HG02981 (cell line): ENCODE results near the gene CUL7.
"Not testable (repeated sequence)": the region's sequence is repeated elsewhere in the genome, so short reads cannot be mapped to it uniquely, and the experiment has no call there.

Source experiments
- ATAC-seq: cut with Tn5 transposase; IDR thresholded peaks from one replicate; pipeline ENCODE4 v1.9.1; 2021; ENCODE audit warnings: mild to moderate bottlenecking, moderate library complexity; ENCODE audit not compliant: unreplicated experiment

Gene CUL7

DNA sequence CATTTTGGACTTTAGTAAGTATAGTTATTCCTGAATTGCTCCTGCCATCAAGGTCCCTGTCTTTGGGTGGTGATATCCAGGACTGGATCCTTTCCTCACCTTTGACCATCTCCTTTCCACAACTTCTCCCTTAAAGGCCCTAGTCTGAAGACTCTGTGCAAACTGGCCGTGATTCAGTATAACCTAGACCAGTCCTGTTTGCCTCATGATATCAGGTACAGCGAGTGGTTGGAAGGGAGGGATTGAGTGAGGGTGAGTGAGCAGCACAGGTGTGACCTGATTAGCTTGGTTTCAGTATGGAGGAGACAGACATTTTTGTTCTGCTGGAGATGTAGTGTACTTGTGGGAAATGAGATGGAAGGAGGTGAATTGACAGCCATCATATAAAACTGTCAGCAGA is 34.5 kb downstream of the CUL7 start:
- ATAC-seq, result no peak

DNA sequence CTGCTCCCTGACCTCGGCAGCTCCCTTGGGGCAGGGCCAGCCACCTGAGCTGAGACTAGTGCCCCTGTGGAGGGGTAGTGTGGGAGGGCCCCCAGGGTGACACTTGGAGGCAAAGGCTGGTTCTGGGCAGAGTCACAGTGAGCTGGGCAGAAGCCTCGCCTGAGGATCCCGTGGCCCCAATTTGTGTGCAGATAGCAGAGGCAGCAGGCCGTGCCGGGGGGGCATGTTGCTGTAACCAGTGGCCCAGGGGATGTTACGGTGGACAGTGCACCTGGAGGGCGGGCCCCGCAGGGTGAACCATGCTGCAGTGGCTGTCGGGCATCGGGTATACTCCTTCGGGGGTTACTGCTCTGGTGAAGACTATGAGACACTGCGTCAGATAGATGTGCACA is 36.7 kb downstream of the CUL7 start:
- no peak for ATAC-seq

DNA sequence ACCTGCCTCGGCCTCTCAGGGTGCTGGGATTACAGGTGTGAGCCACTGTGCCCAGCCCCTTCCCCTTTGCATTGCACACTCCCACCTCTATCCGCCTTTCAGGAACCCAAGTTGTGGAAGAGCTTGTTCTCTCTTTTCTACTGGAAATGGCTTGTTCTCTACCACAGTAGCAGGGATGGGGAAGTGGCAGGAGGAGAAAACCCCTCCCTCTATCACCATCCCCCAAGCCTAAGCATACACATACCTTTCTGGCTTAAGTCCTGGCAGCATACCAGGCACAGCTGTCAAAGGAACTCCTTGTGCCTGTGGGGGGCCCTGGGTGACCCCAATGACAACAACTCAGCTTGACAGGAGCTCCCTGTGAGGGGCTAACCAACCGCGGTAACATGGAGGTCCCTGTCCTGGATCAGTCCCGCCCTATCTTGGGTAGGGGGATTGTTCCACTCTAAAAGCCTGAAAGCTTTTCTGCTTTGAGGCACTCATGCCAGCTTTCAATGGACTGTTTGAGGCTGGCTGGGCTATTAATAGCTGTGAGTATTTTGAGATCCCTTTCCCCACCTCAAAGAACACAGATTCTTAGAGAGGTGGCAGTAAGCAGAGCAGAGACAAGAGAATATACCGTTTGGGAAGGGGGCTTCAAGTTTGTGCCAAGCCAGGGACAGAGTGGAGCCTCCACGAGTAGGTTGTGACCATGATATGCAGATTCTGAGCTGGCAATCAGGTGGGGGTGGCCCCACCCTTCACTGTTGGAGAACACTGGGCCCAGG is 37.3 kb downstream of the CUL7 start:
- no peak for ATAC-seq

DNA sequence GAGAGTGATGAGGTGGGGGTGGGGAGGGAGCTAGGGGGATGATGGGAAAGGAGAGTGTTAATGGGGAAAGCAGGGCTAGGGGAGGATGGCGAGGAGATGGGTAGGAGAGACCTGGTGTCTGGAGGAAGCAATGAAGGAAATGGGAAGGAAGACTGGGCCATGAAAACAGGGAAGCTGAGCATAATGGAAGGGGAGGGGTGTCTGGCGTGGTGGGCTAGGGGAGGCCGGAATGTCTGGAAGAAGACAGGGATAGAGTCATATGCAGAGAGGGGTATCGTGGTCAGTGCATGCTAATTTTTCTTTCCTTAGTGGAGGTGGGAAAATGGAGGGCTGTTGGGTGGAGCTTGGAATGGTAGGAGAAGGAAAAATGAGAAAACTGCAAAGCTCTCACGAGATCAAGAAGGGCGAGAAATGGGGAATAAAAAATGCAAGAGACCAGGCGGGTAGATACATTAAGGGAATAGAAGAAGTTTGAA is 39.2 kb downstream of the CUL7 start:
- no peak for ATAC-seq

DNA sequence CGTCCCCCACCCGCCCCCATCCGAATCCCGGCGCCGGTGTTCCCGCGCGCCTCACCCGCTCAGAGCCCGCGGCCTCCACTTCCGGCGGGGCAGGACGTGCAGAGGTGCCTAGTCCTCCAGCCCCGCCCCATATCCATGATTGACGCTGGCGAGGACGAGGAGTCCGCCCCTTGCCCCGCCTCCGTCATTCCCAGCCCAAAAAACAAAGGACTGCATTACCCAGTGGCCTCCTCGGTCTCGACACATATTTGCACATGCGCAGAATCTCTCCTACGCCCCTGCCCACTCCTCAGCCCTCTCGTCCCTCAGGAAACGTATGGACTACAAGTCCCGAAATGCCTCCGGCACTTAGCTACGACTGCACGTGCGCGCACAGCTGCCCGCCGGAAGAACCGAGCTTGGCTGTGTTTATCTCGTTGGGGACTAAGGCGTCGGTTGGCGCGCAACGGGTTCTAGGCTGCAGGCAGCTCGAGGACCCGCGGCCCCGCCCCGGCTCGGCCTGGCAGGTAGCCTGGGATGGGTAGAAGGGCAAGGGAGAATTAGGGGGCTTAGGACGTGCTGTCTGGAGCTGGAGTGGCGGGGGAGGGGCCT is 39.7 kb downstream of the CUL7 start, which contains the start of the genes KLHDC3 and MEA1:
Gene KLHDC3 (plus strand): TSS at position 407 of the 591 bp plus-strand sequence. CDS start 2,944 bp downstream, outside the sequence.
Gene MEA1 (minus strand): TSS at position 104 of the 591 bp plus-strand sequence. CDS start 133 bp downstream, outside the sequence.
- peak; percentile 93 for ATAC-seq

DNA sequence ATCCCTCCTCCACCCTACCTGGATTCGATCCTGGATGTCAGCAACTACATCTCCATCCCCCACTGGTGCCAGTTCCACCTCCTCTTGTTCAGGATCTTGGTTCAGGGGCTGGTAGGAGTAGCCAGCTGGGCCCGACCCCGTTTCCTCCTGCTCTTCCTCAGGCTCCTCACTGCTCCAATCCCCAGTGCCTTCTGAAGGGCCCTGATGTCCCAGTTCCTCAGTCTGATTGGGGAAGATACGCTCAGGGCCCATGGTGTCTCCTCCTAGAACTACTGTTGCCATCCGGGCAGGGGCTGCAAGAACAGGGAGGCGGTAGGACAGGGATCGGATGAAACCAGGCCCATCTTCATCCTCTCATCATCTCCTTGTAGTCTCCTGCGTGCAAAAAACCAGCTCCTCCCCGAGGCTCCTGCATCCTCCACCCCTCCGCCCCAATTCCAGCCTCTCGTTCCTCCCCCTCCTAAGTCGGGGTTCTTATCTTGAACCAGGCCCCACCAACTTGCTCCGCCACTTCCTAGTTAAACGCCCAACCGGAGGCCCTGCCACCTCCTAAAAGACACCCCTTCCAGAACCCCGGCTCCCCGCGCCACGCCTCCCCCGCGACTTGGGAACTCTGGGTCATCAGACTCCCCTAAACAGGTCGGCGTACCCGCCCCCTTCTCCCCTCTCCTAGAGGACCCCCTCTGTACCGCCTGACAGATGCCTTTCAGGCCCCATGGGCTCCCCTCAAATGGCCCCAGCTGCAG is 40.4 kb downstream of the CUL7 start:
- ATAC-seq, result no peak

DNA sequence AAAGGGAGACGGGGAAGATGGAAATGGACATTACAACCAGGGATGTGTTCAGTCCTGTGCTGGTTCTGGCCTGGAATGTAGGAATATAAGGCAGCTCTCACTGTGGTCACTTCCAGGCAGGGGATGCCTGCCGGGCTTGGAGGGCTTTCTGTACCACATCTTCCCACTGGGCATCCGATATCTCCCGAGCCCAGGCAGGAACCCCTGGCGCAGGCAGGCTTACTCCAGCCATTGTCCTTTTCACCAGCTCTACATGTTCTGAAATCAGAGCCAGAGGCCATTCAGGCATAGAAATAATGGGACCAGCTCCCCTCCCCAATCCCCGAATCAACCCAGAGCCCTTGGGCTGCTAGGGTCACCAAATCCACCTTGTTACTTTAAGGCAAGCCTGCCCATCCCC is 41.3 kb downstream of the CUL7 start:
- ATAC-seq, result no peak

DNA sequence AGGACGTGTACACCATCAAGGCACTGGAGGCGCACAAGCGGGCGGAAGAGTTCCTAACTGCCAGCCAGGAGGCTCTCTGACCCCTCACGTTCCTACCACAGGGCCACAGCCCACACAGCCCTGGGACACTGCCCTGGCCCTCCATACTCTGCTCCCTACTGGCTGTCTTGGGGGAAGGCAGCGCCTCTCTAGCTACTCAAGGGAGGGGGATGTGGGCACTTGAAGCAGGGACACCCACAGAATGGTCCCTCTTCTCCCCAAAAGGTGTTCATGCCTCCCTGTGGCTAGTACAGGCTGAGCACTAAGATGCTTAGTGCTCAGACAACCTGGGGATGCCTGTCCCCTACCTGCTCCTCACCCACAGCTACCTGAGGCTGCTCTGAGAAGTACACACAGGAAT is 42.4 kb downstream of the CUL7 start:
- no peak for ATAC-seq

DNA sequence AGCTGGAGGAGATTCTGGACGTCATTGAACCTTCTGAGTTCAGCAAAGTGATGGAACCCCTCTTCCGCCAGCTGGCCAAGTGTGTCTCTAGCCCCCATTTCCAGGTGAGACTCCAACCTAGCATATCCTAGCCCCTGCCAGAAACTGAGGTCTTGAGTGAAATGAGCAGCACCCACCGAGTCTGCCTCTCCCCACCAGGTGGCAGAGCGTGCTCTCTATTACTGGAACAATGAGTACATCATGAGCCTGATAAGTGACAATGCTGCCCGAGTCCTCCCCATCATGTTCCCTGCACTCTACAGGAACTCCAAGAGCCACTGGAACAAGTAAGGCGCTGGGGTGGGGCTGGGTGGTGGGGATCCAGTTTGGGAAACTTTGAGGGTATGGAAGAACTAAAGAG is 44.5 kb downstream of the CUL7 start:
- no peak for ATAC-seq

DNA sequence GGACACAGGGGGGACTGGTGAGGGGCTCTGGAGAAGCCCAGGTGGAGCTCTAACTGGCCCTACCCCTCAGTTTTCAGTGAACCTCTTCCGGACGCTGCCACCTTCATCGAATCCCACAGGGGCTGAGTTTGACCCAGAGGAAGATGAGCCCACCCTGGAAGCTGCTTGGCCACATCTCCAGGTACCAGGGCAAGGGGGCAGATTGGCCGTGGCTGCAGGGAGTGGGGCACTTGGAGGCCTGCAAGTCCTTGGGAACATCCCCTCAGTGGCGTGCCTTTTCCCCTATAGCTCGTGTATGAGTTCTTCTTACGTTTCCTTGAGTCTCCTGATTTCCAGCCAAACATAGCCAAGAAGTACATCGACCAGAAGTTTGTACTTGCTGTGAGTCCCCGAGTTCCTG is 46.5 kb downstream of the CUL7 start:
- ATAC-seq, result no peak

DNA sequence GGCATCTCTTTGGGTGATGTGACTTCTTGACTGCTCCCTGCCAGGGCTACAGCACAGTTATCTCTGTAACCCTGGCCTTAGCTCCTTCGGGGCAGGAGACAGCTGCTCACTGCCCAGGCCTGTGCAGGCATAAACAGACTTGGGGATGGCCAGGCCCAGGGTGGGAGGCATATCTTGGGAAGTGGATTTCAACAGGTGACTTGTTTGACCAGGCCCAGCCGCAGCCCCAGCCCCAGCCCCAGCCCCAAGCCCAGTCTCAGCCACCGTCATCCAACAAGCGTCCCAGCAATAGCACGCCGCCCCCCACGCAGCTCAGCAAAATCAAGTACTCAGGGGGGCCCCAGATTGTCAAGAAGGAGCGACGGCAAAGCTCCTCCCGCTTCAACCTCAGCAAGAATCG is 47.4 kb downstream of the CUL7 start:
- no peak for ATAC-seq

DNA sequence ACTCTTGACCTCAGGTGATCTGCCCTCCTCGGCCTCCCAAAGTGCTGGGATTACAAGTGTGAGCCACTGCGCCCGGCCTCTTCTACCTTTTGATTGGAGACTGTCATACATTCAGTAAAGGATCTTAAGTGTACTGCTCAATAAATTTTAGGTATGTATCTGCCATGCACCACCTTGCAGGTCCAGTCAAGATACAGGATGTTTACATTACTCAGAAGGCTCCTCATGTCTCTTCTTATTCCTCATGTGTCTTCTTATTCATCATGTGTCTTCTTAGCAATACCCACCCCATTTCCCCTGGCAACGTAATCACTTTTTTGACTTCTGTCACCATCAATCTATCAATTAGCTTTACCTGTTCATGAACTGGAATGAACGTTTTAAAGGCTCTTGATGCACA is 47.8 kb downstream of the CUL7 start:
- no peak for ATAC-seq

DNA sequence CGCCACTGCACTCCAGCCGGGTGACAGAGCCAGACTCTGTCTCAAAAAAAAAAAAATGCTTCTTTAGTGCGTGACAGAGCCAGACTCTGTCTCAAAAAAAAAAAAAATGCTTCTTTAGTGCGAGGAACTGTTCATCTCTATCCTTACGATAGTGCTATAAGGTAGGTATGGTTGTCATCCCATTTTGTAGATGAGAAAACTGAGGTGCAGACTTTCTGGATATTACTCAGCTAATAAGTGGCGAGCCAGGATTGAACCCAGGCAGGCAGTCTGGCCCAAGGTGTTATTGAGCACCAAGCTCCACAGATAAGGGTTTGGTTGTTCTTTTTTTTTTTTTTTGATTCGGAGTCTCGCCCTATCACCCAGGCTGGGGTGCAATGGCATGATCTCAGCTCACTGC is 51.8 kb downstream of the CUL7 start:
- ATAC-seq, result no peak

DNA sequence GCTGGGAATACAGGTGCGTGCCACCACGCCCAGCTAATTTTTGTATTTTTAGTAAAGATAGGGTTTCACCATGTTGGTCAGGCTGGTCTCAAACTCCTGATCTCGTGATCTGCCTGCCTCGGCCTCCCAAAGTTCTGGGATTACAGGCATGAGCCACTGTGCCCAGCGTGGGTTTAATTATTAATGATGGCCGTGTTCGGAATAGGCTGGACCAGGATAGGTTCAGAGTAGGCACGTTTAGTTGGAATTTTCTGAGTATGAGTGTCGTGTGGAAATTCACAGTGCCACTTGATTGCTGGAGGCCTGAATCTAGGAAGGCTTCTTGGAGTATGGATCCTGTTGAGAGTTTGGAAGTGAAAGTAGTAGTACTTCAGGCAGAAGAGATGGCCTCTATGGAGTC is 55.4 kb downstream of the CUL7 start:
- ATAC-seq, result not testable (repeated sequence)

DNA sequence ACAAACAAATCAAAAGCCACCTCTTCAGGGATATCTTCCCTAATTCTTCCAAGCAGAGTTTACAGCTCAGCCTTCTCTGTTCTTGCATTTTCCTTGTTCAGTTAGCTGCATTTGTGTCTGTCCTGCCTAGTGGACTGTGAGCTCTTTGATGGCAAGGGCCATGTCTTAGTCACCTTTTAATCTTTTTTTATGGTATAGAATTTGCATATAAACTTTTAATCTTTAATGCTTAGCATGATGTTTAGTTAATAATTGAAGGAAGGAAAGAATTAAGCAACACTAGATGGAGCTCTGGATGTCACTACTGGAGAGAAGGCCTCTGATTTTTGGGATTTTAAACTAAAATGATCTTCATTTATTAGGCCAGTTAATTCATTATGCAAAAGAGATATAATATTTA is 57.1 kb downstream of the CUL7 start:
- no peak for ATAC-seq

DNA sequence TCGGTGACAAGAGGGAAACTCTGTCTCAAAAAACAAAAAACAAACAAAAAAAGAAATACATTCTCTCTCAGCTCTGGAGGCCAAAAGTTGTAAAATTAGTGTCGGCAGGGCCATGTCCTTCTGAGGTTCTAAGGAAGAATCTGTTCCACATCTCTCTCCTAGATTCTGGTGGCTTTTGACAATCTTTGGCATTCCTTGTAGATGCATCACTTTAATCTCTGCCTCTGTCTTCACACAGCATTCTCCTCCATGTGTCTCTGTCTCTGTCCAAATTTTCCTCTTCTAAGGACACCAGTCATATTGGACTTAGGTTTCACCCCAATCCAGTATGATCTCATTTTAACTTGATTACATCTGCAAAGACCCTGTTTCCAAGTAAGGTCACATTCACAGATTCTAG is 60.2 kb downstream of the CUL7 start:
- no peak for ATAC-seq

DNA sequence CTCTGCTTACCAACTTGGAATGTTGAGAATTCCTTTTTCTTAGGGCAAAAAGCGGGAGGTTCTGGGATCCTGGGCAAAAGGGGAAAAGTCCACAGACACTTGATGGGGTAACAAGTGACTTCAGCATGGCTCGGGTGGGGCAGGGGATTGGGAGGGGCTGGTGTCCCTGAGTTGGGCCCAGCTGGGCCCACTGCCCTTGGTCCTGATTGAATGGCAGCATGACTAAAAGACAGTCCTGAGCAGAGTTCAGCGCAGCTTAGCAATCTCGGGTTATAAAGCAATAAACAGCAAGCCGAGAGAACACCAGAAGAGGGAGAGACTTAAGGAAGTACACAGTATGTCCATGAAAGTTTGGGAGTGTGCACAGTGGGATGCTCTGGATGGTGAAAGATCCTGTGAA is 63.7 kb downstream of the CUL7 start:
- no peak for ATAC-seq

DNA sequence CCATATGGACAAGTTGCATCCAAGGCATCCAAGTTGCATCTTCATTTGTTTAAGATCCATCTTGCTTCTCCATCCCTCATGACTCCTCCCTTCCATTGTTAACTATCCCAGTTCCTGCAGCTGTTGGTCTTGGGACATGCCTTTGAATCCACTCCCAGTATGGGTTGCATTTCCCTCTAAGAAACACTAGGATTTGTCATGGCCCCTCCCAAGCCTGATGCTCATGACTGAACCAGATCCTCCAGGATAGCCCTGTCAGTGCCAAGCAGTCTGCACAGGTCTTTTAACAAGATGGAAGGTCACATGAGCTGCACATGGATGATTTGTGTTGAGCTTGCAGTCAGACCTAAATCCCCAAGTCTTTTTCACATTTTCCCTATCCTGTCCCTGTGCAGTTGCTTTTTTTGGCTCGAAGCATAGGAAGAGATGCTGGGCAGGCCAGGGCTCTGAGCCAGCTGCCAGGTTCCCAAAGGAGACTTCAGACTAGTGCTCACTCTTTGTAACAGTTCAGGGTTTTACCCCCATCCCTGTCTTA is 65.1 kb downstream of the CUL7 start:
- no peak for ATAC-seq
